GM19099 (cell line): ENCODE measurements around the gene SCG5.

ENCODE experiments used
- POLR2A ChIP-seq: IDR thresholded peaks from 3 replicates; pipeline ENCODE4 v1.6.1; 2011; ENCODE audit warnings: low read depth; ENCODE audit not compliant: insufficient read length; ENCODE audit errors: extremely low read depth

SCG5 gene

GRCh38 chr15:32730677-32731654 is 89.5 kb downstream of the SCG5 start:
- TF ChIP-seq POLR2A: no peak

DNA sequence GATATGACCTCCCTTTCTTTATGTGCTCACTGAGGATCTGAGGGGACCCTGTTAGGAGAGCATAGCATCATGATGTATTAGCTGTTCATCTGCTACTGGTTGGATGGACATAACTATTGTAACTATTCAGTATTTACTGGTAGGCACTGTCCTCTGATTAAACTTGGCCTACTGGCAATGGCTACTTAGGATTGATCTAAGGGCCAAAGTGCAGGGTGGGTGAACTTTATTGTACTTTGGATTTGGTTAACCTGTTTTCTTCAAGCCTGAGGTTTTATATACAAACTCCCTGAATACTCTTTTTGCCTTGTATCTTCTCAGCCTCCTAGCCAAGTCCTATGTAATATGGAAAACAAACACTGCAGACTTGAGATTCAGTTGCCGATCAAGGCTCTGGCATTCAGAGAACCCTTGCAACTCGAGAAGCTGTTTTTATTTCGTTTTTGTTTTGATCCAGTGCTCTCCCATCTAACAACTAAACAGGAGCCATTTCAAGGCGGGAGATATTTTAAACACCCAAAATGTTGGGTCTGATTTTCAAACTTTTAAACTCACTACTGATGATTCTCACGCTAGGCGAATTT is 91.2 kb downstream of the SCG5 start:
- TF ChIP-seq POLR2A: no peak

- TF ChIP-seq POLR2A: no peak
These were observed 91.8 kb downstream of the SCG5 start for GRCh38 chr15:32733281-32733680.

DNA sequence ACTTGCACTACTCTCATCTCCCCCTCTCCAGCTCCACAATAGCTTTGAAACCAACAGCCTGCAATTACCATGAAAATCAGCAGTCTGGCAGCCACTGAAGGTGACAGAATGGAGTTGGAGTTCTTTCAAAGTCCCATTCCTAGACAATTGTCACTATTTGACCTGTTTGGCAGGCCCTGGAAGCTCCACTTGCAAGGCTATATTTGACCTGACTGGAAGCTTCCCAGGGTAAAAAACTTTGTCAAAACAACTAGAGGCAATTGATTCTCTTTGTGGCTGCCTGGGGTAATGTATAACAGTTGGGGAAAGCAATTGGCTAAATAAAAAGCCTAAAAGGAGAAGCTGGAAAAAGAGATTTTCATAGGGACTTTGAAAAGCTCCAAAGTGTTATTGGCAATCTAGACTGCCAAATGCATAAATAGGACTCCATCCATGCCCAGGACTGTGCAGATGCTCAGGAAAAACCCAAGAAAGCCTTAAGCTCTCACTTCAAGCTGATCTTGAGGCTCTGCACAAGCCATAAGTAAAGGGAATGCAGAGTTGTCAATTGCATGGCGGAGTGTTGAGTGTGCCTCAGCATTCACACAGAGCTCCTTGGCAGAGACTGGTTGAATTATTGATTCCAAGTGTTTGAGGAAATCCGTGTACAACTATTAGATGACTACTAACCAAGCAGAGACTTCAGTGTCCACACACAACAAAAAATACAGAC is 94.6 kb downstream of the SCG5 start:
- no peak for TF ChIP-seq POLR2A

DNA sequence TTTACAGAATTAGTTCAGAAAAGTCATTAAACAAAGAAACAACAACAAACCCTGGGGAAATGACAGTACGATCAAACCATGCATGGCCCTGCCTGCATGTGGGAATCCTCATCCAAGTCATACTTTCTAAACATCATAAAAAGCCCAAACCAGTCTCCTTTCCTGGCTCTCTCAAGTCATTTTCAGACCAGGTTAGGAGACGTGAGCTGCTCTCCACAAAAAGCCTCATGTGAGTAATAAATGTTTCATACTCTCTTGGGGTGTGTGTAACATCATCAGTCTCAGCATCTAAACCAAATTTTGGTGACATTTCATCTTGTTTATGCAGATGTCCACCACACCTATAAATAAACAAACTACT is 95.2 kb downstream of the SCG5 start:
- no peak for TF ChIP-seq POLR2A

- no peak for TF ChIP-seq POLR2A
These were observed 95.8 kb downstream of the SCG5 start for GRCh38 chr15:32737304-32737703.

GRCh38 chr15:32738666-32739065 is 97.2 kb downstream of the SCG5 start:
- no peak for TF ChIP-seq POLR2A

GRCh38 chr15:32739522-32740063 is 98.1 kb downstream of the SCG5 start:
- no peak for TF ChIP-seq POLR2A

DNA sequence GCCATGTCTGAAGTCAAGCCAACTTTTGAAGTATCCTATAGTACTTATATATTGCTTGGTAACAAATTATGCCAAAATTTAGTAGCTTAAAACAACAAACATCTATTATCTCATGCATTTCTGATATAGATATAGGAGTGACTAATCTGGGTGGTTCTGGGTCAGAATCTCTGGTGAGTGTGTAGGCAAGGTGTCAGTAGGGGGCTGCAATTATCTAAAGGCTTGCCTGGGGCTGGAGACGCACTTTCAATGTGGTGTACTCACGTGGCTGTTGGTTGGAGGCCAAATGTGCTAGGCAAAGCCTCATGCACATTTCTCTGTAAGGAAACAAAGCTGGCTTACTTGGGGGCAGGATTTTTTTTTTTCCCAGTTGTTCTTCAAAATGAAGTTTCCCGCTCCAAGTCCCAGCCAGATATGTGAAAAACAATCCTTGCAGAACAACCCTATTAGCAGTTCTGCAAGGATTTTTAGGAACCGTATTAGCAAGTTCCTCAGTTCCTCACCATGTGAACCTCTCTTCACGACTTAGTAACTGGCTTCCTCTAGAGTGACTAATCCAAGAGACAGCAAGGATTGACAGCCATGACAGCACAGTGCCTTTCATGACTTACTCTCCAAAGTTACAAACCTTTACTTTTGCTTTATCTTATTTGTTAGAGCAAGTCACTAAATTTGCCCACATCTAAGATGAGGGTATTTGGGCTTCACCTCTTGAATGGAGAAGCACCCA is 102.1 kb downstream of the SCG5 start:
- no peak for TF ChIP-seq POLR2A

- no peak for TF ChIP-seq POLR2A
These were observed 104.8 kb downstream of the SCG5 start for GRCh38 chr15:32746116-32746857.
